Stimulated activated CD4-positive, alpha-beta T cell treated with anti-CD3 and anti-CD28 coated beads, TNF-alpha, amount 100 ng/mL, for 48 hours (primary cell): ENCODE data around the gene NOL4.
"Not testable (repeated sequence)": the region's sequence is repeated elsewhere in the genome, so short reads cannot be mapped to it uniquely, and the experiment has no call there.

Experiments used
- DNase-seq, 3 donors: peaks; one replicate each; pipeline ENCODE4 v3.0.0-alpha.2; 2020; ENCODE audit warnings: low read depth in 3 of 3

Gene NOL4, protein sequence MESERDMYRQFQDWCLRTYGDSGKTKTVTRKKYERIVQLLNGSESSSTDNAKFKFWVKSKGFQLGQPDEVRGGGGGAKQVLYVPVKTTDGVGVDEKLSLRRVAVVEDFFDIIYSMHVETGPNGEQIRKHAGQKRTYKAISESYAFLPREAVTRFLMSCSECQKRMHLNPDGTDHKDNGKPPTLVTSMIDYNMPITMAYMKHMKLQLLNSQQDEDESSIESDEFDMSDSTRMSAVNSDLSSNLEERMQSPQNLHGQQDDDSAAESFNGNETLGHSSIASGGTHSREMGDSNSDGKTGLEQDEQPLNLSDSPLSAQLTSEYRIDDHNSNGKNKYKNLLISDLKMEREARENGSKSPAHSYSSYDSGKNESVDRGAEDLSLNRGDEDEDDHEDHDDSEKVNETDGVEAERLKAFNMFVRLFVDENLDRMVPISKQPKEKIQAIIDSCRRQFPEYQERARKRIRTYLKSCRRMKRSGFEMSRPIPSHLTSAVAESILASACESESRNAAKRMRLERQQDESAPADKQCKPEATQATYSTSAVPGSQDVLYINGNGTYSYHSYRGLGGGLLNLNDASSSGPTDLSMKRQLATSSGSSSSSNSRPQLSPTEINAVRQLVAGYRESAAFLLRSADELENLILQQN

DNA sequence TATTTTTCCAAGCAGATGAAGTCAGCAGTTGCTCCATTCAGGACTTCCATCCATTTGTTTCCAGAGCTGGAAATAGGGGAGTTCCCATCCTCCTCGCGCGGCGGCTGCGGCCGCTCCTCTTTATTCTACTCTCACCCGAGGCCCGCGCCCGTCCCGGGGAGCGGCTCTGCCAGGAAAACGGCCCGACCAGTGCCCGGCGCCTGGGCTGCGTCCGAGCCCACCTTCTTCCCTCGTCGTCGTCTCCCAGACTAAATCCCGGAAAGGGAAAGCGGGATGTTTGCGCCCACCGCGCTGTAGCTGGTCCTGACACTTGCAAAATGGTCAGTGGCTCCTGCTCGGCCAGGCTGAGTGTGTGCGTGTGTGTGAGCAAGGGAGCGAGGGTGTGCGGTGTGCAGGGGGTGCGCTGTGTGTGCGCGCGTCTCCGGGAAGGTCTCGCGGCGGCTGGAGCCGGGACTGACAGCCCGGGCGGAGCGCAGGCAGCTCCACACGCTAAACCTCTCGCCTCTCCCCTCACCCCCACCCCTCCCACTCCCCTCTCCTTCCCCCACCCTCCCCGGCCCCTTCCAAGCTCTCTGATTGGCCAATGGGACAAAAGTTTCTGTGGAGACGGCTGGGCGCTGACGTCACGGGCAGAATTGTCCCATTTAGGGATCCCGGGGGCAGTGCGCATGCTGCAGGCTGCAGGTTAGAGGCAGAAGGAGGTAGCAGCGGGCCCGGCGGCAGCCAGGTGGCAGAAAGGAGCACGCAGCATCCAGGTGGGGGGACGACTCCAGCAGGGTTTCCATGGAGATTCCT is at the start of gene NOL4:
Gene NOL4 (minus strand): TSS at position 491 of the 795 bp plus-strand sequence. CDS start 1,660 bp downstream, outside the sequence.
- DNase-seq: no peak

DNA sequence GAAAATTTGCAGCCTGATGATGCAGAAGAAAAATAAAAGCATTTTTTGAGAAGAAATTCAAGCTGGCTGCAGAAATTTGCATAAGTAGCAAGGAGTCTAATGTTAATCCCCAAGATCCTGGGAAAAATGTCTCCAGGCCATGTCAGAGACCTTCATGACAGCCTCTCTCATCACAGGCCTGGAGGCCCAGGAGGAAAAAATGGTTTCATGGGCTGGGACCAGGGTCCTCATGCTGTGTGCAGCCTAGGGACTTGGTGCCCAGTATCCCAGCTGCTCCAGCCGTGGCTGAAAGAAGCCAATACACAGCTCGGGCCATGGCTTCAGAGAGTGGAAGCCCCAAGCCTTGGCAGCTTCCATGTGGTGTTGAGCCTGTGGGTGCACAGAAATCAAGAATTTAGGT is 41.3 kb upstream of the NOL4 start:
- not testable (repeated sequence) for DNase-seq

DNA sequence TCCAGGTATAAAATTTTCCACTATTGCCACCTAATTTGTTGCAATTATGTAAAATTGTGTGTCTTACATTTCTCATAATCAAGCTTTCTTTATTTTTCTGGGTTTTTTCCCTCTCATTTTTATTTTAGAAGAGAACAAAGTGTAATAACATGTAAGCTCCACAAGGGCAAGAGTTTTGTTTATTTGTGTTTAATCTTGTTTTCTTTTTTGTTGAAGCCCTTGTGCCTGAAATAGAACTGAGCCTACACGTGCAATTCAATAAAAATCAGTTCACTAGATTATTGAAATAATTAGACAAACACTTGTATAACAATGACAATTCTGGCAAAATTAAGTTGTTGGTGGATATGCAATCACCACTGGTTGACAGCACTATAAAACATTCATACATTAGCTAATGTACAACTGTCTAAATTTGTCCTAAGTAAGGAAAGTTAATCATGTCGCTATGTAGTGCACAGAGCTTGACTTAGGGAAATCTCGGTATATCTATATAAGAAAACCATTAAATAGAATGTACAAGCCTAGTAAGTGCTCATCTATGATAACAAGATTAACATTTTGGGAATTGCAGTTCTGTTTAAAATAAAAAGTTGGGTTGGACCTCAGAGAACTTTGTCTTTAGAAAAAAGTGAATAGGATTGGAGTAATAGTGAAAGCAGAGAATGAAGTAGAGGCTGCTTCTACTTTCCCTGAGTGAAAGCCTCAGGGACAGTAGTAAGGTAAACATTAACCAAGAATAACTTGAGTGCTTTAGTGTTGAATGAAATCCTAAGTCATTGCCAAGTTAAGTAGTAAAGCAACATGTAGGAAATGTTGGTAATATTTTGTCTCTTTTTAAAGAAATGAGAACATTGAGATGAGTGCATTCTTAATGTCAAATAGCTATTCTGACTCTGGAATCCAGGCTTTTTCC is 37.4 kb upstream of the NOL4 start:
- DNase-seq: no peak

DNA sequence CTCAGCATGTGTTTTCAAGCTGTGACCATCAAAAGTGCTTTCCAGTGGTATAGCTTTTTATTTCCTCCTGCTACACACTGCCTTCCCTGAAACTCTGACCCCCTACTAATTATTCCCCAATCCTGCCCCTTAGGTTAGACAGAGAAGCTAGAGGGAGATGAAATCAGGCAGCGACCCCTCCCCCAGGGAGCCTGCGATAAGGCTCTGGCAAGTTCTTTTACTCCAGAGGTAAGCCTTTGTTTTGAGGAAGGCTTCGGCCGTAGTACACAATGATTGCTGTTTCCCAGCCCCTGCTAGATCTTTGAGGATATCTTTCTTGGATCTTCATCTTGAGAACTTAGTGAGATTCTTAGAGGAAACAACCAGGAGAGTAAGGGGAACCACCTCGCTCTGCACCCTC is 33.5 kb upstream of the NOL4 start:
- DNase-seq: no peak

DNA sequence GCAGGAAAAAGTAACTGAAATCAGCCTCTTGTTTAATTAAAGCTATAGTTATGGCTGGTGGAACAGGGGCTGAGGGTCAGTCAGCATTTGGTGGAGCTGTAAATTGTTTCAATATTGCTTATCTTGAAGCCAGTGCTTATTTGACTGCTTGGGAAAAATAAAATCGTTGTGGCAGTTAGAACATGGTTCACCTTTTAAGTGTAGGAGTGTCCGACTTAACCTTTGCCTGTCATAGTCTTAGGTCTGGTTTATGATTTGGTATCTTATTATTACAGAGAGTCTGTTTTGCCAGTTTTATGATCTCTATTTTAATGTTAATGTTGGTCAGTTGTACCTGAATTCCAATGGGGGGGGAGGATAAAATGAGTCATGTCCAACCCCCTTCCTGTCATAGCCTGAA is 27.2 kb upstream of the NOL4 start:
- no peak for DNase-seq

DNA sequence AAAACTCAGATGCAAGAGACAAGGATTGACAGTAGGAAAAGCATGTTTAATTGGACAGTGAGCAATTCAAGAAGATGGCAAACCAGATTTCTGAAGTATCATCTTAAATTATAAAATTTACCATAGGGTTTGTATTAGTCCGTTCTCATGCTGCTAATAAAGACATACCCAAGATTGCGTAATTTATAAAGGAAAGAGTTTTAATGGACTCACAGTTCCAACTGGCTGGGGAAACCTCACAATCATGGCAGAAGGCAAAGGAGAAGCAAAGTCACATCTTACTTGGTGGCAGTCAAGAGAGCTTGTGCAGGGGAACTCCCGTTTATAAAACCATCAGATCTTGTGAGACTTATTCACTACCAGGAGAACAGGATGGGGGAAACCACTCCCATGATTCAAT is 24.0 kb upstream of the NOL4 start:
- no peak for DNase-seq

DNA sequence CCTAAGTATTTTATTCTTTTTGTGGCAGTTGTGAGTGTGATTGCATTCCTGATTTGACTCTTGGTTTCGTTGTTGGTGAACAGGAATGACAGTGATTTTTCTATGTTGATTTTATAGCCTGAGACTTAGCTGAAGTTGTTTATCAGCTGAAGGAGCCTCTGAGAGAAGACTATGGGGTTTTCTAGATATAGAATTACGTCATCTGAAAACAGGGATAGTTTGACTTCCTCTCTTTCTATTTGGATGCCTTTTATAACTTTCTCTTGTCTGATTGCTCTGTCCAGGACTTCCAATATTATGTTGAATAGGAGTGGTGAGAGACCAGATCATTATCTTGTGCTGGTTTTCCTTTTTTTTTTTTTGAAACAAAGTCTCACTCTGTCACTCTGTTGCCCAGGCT is 18.0 kb upstream of the NOL4 start:
- DNase-seq: no peak

DNA sequence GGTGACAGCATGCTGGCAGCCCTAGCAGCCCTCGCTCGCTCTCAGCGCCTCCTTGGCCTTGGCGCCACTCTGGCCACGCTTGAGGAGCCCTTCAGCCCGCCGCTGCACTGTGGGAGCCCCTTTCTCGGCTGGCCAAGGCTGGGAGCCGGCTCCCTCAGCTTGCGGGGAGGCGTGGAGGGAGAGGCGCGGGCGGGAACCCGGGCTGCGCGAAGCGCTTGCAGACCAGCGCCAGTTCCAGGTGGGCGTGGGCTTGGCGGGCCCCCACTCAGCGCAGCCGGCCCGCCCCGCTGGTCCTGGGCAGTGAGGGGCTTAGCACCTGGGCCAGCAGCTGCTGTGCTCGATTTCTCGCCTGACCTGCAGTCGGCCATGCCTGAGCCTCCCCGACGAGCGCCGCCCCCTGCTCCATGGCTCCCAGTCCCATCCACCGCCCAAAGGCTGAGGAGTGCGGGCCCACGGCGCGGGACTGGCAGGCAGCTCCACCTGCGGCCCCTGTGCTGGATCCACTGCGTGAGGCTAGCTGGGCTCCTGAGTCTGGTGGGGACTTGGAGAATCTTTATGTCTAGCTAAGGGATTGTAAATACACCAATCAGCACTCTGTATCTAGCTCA is 9.2 kb upstream of the NOL4 start:
- DNase-seq: not testable (repeated sequence)

DNA sequence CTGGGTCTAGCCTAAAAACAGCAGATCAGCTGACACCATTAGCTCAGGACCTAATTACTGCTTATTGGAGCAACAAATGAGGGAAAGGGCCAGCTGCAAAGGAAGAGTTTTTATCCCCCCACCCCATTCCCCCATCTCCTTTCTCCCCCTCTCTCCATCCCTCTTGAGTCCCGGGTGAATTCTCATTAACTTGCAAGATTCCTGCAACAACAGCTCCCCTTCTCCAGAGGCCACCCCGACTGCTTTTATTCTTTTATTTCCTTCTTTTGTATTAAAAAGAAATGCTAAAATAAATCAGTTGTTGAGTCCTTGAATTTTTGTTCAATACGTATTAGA is 473 bp upstream of the NOL4 start:
- no peak for DNase-seq

DNA sequence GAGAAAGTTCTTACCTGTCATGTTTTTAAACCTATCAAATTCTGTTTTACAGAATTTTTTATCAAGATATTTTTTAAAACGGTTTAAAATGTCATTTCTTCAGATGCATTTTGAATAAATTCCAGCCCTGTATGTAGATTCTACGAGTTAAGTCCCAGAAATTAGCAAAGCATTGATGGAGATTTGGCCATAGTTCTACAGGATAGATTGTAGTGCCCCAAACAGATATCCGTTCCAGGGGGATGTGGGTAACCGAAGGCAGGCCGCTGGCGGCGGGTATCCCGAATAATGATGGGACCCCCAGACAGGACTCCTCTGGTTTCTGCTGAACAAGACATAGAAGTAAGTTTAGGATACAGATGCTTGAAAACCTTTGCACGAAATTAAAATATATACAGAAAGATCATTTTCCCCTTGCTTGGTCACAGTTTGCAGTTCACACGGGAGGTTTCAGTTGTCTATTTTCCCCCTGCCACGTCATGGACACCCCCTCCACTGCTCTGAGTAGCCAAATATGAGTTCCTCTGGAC is 755 bp downstream of the NOL4 start:
- no peak for DNase-seq

DNA sequence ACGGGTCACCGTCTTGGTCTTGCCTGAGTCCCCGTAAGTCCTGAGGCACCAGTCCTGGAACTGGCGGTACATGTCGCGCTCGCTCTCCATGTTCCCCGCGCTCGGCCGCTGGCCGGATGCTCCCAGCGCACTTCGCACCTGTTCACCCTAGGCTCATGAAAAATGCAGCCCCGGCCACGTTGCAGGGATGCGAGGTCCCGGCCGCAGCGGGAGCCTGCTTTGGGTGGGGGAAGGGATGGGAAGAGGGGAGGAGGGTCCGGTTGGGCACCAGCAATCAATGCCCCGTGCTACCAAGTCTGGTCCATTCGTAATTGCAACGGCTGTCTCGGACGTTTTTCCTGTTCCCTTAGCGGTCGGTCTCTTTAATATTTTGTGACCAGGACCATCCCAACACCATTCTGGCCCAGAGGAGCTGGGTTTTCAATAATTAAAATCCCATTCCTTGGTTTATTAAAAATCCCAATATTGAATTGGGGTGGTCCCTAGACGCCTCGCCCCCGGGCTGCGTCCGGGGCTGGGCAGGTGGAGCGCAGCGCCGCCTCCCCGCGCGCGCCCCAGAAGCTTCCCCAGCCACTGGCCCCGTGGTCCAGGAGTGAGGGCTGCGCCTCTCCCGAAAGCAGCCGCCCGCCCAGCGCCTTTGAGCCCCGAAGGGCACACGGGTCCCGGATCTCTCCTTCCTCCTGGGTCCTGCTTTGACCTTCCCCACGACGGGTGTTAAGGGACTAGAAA is 1.4 kb downstream of the NOL4 start:
- DNase-seq: no peak

DNA sequence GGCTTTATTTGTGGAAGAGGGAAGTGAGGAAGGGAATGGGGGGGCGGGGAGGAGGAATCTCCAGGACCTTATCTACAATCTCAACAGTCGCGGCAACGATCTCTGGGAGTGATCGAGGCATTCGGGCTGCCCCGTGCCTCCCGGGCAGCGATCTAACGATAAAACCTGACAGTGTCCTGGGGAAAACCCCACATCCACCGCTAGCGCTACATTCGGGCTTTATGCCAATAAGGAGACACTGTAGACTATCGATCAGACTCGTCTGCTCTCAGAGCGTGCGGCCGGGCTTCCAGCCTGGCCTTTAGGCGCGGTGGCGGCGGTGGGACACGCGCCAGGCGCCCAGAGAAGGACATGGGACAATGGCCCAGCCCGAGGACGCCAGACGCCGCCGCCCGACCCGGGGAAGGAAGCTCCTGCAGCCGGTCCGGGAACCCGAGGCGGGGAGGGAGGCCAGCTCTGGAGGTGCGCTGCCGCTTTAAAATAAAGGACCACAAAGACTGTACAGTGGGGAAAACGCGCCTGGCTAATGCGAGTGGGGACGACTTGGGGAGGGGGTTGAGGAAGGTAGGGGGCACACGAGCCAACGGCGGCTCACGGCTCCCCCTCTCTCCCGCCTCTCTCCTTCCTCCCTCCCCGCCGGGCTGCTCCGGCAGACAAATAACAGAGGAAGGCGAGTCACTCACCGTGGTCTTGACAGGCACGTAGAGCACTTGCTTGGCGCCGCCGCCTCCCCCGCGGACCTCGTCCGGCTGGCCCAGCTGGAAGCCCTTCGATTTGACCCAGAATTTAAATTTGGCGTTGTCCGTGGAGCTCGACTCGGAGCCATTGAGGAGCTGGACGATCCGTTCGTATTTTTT is 2.2 kb downstream of the NOL4 start:
- DNase-seq: no peak

DNA sequence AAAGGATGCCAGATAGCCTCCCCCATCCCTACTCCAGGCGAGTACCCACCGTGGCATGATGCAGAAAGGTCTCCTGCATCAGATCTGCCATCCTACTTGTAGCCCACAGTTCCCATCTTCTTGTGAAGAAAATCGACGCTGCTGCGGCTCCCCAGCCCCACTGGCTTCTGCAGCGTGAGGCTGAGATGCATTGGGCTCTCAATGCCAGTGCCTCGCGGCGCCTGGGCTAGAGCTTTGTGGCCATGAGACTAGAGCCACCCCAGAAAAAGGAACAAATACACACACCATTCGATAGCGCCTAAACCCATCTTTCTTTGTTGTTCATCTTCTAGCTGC is 2.8 kb downstream of the NOL4 start:
- no peak for DNase-seq

DNA sequence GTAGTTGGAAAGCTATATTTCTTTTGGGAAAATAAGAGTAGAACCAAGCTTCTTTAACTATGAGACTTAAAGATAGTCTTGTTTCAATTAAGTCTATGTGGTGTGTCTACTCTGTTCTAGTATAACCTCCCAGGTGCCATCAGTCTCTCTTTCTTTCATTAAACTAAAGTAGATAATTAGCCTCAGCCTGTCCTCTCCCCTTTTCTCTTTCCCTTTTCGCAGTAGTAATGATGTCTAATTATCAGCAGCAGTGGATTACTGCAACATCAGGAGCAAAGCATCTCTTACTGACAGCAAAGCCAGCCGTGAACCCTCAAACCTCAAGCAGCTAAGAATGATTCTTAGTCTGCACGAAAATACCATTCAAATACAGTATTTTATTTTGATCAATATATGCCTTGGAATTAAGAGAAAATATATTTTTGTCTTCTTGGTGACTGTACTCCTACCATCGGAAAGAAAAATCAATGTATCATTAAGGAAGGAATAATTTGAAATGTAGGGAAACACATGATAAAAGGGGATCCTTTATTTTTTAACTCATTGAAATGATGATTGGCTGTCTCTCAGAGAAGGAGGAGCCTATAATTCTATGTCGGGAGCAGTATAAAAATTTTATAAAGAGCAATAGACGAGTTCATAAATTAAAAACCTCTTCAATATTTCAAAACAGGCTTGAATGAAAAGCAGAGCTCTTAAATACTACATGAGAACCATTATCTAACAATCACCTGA is 4.5 kb downstream of the NOL4 start:
- DNase-seq: no peak

DNA sequence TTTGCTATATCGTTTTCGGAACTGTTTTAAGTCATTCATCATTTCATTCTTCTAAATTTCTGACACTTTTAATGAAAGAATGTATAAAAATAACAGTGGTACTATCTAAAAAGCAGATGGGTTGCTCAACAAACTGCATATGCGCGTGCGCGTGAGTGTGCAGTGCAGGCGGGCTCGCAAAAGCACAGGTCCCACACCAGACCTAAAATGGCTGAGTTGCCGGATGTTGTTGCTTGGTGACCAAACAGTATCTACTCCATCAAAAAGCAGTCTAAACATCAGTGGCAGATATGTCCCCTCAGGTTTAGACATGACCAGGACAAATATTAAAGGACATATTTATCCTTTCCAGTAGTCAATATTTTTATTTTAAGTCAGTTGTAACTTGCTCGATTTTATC is 5.1 kb downstream of the NOL4 start:
- no peak for DNase-seq

DNA sequence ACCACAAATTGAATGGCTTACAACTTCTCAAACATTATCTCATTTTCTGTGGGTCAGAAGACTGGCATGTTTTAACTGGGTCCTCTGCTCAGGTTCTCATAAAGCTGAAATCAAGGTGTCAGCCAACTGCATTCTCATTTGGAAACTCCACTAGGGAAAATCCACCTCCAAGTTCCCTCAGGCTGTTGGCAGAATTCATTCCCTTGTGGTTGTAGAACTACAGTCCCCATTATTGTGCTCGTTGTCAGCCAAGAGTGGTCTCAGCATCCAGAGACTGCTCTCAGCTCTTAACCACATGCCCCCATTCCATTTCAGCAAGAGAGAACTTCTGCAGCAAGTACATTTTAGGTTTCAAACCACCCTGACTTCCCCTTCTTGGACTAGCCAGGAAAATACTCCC is 12.2 kb downstream of the NOL4 start:
- no peak for DNase-seq

DNA sequence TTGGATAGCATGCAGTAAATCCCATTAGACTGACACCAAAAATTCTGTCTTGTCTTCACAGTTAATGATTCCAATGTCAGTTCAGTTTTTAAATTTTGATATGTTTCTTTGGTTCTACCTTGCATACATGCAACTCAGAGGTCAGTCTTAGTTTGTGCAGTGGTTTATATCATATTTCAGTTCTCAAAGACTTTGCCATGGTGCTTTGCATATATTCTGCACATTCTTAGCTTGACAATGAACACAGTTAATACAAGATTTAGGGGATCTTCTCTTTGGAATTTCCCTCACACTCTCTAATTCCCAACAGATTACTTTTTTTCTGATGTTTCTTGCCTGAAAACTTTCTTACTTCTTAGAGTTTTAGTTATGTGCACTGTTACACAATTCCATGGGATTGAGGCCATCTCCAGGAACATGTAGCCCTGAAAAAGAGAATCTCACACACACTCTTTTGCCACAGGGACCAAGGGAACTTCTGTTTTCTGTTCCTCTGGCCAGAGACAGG is 17.3 kb downstream of the NOL4 start:
- no peak for DNase-seq

DNA sequence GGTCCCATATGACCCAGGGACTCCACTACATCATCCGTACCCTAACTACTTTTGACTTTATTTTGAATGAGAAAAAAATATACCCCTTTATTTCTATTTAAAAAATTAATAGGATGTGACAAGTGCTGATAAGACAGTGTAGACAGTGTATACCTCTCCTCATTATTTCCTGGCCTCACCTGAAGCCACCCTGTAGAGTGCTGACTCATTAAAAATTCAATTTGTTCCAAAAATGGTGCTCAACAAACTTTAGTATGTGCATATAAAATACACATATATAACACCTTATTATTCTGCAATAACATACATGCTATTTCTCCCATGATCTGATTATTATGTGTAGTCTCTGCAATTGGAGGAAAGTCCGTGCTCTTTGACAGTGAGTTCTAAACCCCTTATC is 20.8 kb downstream of the NOL4 start:
- no peak for DNase-seq

DNA sequence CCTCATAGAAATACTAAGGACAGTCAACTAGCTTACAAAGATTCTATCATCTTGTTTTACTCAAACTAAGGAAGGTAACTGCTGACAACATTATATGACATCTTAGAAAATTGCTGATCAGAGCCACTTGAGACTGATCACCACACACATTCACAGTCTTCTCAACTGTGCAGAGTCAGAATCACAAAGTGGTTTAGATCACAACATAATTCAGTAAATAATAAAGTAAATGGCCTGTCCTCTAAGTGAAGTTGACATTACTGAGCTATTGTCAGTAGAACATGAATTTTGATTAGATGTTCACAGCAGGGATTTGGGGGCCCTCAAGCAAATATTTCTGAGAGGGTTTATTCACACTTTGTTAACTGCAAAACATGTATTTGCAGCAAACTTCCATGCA is 28.5 kb downstream of the NOL4 start:
- no peak for DNase-seq
